GM10266 (cell line): ENCODE data around the gene SYT9.

Experiments
- DNase-seq: peaks from one replicate; pipeline ENCODE4 v3.0.0; 2012; ENCODE audit errors: extremely low spot score
- CTCF ChIP-seq: IDR thresholded peaks from 2 replicates; pipeline ENCODE4 v1.5.1; 2012; ENCODE audit warnings: mild to moderate bottlenecking, low read depth; ENCODE audit not compliant: control insufficient read depth, insufficient read depth; ENCODE audit errors: missing control alignments

Gene SYT9

GRCh38 chr11:7418906-7419305 is 167.2 kb downstream of the SYT9 start:
- DNase-seq, result no peak
- no peak for TF ChIP-seq CTCF

- TF ChIP-seq CTCF, result no peak
- no peak for DNase-seq
Observed at GRCh38 chr11:7421136-7421535, 169.4 kb downstream of the SYT9 start.

GRCh38 chr11:7422544-7423331 is 171.0 kb downstream of the SYT9 start:
- no peak for DNase-seq
- no peak for TF ChIP-seq CTCF

DNA sequence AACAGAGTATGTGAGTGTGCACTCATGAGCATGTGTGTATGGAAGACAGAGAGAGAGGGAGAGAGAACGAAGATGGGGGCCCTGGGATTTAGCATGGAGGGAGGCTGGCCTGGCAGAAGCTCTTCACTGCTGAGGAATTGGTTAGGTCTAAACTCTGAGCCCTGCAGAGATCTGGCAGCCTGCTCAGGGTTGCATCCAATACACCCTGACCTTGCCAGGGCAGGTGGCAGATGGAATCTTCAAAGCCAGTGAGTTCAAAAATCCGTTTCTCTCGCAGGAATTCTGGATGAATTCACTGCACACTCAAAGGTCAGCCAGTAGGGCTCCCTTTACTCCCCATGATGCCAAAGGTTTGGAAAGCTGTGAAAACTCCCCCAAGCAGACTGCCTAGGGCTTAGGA is 172.2 kb downstream of the SYT9 start:
- no peak for TF ChIP-seq CTCF
- no peak for DNase-seq

DNA sequence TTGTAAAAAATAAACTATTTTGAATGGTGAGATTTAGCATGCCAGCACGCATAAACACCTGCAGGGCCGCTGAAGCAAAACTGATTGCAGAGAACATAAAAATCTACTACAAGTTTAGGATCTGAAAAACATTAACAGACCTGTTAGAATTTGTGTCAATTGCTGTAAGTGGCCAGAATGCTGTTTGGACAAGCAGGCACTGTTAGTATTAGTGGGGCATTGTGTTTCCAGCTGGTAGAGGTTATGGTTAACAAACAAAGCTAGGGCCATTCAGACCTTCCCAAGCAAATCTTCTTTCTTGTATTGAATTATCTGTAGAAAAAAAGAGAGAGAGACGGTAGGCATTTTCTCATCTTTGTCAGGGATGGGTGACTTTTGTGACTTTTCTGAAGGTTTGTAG is 176.0 kb downstream of the SYT9 start:
- no peak for TF ChIP-seq CTCF
- DNase-seq, result no peak

DNA sequence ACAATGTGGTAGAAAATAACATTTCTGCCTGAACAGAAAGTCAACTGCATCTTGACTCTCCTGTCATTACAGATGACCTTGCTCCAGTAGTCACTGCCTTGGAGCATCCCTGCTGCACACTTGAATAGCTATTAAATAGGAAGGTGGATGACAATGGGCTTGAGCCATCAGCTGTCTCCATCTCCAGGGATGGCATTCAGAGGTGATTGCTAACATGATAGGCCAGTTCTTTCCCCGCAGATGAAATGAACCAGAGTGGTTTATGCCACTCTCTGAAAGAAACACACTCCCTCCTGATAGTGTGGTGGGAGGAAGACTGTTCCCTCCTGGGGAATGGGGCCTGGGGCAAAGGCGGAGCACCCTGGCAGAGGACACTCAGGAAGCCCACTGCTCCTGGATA is 176.5 kb downstream of the SYT9 start:
- no peak for DNase-seq
- TF ChIP-seq CTCF, result no peak

GRCh38 chr11:7430496-7430895 is 178.8 kb downstream of the SYT9 start:
- DNase-seq, result no peak
- no peak for TF ChIP-seq CTCF
